Thyroid gland (tissue), 4 donors: ENCODE measurements around the gene CBR1.

Source experiments
- POLR2A ChIP-seq, 2 donors: fragments of 450-650 bp; IDR thresholded peaks; one replicate each; pipeline ENCODE4 v1.6.1; 2017; ENCODE audit warnings: antibody characterized with exemption in 2 of 2, mild to moderate bottlenecking in 2 of 2, moderate library complexity in 1 of 2
- TF ChIP-seq, protein P1 (sequence below), 6 experiments: fragments of 200-600 bp in 3 of 6; fragments of 450-650 bp in 3 of 6; sonication (generic) in 3 of 6; IDR thresholded peaks; one replicate each; pipeline ENCODE4 v1.5.1; 2016 to 2019; ENCODE audit warnings: antibody characterized with exemption in 6 of 6, mild to moderate bottlenecking in 2 of 6, inconsistent platforms in 1 of 6, moderate library complexity in 1 of 6

DNA sequence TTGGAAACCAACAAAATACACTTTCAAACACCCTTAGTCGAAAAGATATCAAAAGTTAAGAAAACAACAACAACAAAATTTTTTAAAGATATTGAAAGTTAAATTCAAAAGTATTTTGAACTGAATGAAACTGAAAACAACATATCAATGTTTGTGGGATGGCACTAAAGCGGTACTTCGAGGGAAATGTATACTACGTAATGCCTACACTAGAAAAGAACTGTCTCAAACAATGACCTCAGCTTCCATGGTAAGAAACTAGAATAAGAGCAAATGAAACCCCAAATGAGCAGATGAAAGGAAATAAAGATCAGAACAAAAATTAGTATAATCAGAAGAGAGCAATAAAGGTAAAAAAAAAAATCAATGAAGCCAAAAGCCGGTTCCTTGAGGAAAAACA, 6.1 kb downstream of the CBR1 start:
- TF ChIP-seq, protein P1, sequence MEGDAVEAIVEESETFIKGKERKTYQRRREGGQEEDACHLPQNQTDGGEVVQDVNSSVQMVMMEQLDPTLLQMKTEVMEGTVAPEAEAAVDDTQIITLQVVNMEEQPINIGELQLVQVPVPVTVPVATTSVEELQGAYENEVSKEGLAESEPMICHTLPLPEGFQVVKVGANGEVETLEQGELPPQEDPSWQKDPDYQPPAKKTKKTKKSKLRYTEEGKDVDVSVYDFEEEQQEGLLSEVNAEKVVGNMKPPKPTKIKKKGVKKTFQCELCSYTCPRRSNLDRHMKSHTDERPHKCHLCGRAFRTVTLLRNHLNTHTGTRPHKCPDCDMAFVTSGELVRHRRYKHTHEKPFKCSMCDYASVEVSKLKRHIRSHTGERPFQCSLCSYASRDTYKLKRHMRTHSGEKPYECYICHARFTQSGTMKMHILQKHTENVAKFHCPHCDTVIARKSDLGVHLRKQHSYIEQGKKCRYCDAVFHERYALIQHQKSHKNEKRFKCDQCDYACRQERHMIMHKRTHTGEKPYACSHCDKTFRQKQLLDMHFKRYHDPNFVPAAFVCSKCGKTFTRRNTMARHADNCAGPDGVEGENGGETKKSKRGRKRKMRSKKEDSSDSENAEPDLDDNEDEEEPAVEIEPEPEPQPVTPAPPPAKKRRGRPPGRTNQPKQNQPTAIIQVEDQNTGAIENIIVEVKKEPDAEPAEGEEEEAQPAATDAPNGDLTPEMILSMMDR (IDR thresholded peaks at IDR 0.05): no peak
- no peak for TF ChIP-seq POLR2A (IDR thresholded peaks at IDR 0.05)
